ENCODE results near the gene RASSF7.

RASSF7 gene

DNA sequence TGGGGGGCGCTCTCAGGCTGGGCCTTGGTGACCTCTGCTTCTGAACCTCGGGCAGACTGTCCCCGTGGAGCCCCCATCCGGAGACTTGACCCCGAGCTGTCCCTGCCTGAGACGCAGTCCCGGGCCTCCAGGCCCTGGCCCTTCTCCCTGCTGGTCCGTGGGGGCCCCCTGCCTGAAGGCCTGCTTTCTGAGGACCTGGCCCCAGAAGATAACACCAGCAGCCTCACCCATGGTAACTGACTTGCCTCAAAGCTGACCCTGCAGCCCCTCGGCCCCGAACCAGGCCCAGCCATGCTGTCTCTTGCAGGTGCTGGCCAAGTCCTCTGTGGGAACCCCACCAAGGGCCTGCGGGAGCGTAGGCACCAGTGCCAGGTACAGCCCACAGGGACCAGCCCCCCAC lies 9.2 kb upstream of the RASSF7 start:
- DNase-seq (ENCODE audit: low read depth in 2 of 2): no peak

DNA sequence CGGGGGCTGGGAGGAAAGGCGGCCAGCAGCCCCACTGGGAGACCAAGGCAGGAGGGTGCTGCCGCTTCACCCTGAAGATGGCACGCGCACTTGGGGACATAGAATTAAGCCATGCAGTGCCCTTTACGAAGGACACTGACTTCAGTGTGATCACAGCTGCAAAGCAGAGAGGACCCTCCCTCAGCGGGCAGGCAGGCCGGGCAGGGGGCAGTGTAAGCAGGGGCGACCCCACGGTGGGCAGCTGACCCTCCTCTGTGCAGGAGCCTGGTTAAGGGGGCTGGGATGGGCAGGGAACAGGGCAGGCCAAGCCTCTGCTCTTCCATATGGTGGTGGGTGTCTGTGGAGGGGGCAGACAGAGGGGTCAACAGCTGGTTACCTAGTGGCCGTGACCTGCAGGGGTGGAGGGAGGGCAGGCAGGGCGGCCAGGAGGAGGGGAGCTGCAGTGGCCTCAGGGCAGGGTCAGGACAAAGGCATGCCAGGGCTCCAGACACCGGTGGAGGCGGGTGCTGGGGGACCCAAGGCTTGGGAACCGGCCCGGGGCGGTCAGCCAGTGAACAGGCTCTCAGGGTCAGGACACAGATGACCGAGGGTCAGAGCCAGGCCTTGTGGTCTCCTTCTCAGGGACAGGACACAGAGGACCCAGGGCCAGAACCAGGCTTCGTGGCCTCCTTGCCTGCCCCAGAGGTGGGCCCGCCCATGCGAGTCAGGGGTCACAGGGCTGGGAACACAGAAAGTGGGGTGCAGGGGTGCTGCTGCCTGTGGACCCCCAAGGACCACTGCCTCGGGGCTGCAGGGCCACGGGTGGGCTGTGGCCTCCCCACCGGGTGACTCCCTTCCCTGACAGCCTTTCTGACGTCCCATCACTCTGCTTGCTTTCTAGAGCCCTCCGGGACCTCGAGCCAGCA lies 7.4 kb upstream of the RASSF7 start:
- no peak for DNase-seq (ENCODE audit: low read depth in 2 of 2)

DNA sequence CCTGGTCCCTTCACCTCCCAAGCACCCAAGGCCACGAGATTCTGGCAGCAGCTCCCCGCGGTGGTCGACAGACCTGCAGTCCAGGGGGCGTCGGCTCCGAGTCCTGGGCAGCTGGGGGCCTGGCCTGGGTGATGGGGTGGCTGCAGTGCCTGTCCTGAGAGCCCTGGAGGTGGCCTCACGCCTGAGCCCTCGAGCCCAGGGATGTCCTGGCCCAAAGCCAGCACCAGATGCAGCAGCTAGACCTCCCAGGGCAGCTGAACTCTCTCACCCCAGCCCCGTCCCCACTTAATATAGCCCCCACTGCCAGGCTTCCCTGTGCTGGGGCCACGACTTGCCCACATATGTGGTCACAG lies 6.8 kb upstream of the RASSF7 start:
- DNase-seq (ENCODE audit: low read depth in 2 of 2): no peak

DNA sequence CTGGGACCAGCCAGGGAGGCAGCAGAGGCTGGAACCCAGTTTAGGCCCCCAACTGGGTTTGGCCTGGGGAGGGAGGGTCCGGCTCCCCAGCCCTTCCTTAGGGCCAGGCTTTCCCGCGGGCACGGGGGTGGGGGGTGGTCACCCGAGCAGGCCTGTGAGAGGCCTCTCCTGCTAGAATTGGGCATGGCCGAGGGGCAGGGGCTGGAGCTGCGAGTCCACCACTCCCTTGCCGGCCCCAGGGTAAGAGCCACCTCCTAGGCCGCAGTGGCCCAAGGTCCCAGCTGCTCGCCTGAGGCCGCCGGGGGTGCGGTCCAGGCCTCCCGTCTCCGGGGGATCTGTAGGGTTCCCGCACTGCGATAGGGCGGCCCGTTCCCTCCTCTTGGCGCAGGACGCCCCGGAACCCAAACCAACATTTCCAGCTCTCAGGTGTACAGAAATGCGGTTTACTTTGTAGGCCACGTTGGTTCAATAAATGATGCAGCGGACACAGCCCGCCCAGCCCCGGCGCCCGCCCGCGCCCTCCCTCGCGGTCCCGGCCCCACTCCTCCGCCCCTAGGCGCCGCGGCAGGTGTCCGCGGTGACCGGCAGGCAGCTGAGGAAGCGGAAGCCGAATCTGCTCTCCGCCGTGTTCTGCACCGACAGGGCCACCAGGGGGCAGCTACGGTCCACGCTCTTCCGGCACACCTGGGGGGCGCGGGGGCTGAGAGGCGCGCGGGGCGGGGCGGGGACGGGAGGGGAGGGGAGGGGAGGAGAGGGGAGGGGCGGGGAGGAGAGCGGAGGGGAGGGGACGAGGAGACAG lies 6.1 kb upstream of the RASSF7 start:
- DNase-seq (ENCODE audit: low read depth in 2 of 2): no peak

DNA sequence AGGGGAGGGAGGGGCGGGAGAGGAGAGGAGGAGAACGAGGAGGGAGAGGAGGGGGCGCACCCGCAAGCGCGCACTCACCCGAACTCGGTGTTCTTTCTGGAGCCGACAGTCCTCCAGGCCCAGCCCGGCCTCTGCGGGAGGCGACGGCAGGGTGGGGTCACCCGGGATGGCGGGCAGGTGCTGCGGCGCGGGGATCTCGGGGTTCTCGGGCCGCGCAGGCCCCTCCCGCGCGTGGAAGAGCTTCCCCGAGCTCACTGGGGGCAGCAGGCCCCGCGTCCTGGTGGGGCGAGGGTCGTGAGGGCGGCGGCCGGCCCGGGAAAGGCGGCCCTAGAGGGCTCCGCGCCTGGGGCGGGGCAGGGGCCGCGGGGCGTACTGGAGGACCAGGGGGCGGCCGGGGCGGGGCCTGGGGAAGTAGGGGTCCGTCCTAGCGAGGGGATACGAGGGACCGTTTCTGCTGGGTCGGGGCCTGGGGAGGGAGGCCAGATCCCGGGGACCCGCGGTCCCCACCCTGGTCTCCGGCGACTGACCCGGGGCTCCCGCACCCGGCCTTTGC lies 5.5 kb upstream of the RASSF7 start:
- no peak for DNase-seq (ENCODE audit: low read depth in 2 of 2)

DNA sequence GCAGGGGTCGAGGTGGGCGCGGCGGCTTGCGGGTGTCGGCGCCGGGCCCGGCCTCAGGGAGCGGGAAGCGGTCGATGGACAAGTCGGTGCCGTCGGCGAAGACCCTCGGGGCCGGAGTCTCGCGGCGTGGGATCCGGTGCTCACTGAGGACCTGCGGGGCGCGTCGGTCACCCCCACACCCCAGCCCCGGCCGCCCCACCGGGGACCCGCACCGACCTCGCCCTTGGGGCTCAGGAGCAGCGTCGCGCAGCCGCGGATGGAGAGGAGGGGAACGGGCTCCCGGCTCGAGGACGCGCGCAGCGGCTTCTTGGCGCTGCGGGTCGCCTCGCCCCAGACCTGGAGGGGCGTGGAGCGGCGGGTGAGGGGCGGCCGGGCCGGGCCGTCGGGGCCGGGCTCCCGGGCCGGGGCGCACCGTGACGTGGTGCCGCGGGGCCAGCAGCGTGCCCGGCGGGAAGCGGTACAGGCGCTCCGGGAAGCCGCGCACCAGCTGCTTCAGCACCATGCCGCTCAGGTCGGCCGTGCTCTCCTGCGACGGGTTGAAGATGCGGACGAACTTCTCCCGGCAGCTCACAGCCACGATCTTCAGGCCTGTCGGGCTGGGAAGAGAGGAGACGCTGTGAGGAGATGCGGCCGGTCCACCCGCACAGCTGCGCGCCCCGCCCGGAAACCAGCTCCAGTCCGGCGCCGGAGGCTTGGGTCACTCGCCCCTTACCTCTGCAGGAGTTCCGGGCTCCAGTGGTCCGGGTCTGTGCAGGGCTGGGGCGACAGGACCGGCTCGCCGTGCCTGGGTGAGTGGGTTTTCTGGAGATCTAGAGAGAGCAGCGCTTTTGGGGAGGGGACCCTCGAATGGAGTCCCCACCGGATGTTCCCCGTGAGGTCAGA lies 4.7 kb upstream of the RASSF7 start:
- no peak for DNase-seq (ENCODE audit: low read depth in 2 of 2)

DNA sequence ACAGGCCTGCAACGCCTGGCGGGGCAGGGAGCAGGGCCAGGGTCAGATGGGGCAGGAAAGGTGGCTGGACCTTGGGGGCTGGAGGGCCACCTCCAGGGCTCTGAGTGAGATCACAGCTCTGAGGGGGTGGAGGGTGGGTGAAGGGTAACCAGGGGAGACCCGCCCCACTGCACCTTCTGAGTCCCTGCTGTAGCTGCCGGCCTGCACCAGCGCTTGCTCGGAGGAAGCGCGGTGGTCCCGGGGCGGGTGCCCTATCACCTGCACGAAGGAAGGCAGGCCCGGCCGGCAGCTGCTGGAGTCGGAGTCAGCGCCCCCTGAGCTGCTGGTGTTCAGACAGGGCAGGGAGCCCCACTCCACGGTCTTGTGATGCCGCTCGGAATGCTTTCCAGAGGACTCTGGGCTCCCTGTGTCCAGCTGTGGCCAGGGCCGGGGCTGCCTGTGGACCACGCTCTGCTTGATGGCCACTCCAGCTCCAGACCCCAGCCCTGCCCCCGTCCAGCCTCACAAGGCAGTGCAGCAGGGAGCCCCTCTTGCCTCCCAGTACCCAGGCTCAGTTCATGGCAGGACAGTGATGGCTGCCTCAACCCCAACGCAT lies 4.0 kb upstream of the RASSF7 start:
- DNase-seq (ENCODE audit: low read depth in 2 of 2): no peak

DNA sequence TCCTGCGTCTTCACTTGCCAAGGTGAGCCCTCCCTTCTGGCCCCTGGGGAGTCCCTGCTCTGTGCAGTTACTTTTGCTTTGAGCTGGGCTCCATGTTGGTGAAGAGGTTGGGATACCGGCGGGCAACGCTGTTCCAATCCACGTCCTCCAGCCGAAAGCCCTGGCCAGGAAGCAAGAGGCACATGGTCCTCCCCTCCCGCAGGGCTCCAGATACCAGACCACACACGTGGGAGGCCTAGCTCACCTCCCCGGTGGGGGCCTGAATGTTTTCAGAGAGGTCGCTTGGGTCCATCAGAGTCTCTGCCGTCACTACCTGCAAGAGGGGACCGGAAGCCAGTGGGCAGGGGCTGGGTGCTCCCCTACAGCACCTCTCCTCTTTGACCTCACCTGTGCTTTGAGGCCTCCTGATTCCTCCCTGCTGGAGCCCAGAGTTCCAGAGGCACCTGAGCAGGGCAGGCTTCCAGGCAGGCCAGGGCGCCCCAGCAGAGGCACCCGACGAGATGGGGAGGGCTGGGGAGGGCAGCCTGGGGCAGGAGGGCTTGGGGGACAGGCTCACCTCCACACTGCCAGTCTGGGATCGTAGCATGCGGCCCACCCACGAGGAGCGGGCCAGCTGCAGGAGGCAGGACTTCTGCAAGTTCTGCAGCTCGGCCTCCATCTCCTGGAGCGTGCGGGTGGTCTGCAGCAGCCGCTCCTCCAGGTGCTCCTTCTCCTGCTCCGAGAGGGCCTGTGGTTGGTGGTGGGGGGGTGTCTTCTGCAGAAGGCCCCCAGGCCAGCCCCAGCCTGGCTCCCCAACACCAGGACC lies 3.2 kb upstream of the RASSF7 start:
- no peak for DNase-seq (ENCODE audit: low read depth in 2 of 2)

DNA sequence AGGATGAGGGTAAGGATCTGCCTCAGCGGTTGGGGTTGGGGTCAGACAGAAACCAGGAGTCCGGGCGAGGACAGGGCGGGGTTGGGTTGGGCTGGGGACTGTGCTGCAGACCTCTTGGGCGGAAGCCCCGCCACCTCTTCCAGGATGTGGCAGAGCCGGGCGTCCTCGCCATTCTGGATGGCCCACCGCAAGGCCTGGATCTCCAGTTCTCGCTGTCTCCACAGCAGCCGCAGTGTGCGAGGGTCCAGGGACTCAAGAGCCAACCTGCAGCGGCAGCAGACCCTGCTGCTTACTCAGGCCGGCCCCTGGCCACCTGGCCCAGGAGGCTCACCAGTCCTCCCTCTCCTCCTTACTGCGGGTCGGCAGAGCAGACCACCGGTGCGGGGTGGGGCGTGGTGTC lies 2.3 kb upstream of the RASSF7 start:
- DNase-seq (ENCODE audit: low read depth in 2 of 2): no peak

DNA sequence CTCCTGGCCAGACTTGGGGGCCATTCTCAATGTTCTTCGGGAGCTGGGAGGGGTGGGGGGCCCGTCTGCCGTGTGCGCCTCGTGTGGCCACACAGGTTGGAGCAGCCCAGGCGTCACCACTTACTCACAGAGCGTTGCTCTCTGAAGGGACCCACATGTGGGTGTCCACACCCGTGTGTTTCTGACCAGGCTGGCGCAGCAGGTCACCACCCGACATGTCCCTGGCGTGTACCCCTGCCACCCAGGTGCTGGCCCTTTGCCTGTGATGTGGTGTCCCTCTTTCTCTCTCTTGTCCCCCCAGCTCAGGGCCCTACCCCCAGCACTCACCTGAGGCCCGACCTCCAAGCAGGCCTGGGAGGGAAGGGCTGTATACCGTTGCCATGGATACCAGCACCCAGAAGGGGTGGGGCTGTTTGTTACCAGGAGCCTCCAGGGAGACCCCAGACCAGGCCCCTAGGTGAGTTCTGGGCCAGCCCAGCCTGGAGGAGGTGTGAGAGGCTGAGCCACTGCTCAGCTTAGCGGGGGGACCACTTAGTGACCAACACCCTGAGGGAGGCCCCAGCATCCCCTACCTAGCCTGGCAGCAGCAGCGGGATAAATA lies 1.6 kb upstream of the RASSF7 start:
- DNase-seq (ENCODE audit: low read depth in 2 of 2): no peak

DNA sequence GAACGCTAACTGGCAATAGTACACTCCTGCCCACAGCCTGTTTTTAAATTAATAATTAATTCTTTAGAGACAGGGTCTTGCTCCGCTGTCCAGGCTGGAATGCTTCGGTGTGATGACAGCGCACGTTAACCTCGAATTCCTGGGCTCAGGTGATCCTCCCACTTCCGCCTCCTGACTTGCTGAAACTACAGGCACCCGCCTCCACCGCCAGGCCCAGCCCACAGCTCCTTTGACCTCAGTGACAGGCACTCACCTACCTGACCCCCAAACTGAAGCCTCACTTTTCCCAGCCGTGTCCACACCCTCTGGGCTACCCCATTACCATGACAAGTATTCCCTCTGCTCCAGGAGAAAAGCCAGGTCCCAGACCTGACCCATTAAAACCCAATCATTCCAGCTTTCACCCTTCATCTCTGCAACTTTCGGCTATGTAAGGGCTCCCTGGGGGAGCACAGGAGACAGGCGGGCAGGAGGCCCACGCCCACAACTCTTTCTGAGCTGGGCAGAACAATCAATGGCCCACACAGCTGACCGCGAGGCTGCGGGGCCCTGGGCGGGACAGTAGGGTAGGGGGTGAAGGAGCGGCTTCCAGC lies 962 bp upstream of the RASSF7 start:
- DNase-seq (ENCODE audit: low read depth in 2 of 2): no peak

DNA sequence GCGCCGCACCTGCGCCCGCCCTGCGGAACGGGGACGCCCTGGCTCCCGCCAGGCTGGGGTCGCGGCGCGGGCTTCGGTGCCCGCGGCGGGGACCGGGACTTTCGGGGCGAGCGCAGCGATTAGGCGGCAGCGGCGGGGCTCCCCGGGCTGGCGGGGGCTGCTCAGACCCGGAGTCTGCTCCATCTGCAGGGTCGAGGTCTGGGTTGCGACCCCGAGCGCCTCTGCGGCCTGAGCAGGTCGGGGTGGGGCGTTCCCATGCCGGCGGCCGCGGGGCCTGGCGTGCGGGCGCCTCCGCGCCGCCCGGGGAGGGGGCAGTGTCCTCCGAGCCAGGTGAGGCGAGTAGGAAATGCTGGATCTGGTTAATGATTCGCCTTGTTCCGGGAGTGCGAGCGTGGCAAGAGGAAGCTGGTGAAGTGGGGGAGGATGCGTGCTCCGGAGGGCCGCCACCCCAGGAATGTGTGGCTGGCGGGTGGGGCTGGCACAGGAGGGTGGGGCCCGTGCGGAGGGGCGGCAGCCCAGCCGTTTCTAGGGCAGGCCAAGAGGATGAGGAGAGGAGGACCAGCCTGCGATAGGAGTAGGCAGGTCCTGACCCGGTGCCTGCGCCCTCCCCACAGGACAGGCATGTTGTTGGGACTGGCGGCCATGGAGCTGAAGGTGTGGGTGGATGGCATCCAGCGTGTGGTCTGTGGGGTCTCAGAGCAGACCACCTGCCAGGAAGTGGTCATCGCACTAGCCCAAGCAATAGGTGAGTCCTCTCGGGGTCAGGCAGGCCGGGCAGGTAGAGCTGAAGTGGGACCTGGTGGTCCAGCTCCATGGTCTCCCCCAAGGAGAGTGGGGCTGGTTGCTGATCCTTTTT lies 606 bp downstream of the RASSF7 start:
- DNase-seq (ENCODE audit: low read depth in 2 of 2): no peak

DNA sequence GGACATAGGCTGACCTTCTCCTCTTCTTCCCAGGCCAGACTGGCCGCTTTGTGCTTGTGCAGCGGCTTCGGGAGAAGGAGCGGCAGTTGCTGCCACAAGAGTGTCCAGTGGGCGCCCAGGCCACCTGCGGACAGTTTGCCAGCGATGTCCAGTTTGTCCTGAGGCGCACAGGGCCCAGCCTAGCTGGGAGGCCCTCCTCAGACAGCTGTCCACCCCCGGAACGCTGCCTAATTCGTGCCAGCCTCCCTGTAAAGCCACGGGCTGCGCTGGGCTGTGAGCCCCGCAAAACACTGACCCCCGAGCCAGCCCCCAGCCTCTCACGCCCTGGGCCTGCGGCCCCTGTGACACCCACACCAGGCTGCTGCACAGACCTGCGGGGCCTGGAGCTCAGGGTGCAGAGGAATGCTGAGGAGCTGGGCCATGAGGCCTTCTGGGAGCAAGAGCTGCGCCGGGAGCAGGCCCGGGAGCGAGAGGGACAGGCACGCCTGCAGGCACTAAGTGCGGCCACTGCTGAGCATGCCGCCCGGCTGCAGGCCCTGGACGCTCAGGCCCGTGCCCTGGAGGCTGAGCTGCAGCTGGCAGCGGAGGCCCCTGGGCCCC lies 1.4 kb downstream of the RASSF7 start:
- DNase-seq (ENCODE audit: low read depth in 2 of 2): no peak

DNA sequence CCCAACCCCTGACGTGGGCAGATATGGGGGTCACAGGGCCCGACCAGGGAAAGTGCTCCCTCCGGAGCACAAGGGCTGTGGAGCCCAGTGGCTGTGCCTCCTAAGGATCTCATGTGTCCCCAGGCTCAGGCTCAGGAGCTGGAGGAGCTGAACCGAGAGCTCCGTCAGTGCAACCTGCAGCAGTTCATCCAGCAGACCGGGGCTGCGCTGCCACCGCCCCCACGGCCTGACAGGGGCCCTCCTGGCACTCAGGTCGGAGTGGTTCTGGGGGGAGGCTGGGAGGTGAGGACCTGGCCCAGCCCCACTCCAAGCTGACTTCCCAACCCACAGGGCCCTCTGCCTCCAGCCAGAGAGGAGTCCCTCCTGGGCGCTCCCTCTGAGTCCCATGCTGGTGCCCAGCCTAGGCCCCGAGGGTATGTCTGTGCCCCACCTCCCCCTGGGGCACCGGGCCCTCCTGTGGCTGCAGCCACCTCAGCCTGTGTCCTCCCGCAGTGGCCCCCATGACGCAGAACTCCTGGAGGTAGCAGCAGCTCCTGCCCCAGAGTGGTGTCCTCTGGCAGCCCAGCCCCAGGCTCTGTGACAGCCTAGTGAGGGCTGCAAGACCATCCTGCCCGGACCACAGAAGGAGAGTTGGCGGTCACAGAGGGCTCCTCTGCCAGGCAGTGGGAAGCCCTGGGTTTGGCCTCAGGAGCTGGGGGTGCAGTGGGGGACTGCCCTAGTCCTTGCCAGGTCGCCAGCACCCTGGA lies 2.5 kb downstream of the RASSF7 start:
- DNase-seq (ENCODE audit: low read depth in 2 of 2): no peak

DNA sequence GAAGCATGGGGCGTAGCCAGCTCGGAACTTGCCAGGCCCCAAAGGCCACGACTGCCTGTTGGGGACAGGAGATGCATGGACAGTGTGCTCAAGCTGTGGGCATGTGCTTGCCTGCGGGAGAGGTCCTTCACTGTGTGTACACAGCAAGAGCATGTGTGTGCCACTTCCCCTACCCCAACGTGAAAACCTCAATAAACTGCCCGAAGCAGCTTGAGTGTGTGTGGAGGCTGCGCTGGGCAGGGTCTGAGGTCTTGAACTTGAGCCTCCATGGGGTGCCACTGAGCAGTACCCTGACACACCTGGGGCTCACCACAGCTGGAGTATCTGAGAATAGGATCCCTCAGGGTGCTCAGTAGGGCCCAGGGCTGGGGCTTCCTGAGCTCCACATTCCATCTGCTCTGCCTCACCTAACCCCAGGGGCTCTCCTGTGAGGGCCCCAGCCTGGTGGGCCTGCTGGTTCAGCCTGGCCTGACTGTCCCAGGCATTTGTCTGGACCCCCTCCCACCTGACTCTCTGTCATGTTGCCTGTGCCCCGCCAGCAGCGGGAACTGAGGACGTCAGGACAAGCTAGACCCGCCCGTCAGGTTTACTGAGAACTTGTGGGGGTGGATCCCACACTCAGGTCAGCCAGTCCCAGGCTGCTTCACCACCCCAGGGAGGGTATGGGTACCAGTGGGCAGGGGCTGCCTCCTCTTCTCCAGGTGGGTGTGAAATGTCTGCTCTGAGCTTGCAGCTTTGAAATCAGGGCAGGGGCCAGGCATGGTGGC lies 3.2 kb downstream of the RASSF7 start:
- DNase-seq (ENCODE audit: low read depth in 2 of 2): no peak

DNA sequence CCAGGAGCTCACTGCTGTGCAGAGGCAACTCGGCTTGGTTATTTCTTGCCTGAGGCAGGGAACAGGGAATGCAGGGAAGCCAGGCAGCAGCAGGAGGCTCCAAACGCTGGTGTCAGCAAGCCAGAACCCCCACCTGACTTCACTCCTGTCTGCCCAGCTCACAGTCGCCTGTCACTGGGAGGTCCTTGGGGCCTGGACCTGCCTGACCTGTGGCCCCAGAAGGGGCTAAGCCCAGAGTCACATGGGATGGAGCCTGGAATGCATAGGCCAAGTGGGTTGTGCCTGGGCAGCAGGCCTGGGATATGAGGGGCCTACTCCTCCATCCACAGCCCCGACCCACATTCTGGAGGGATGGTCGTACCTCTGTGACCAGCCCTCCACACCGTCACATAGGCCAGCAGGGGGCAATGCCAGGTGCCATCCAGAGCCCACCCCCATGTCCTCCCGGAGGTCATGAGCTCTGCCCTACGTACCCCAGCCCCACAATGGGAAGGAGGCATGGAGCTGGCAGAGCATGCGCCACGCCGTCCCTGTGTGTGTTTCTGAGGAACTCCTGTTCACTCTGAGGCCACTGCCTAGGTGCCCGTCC lies 5.2 kb downstream of the RASSF7 start:
- no peak for DNase-seq (ENCODE audit: low read depth in 2 of 2)
